ENCODE data around the gene SEC63.
"Not testable (repeated sequence)": the region's sequence is repeated elsewhere in the genome, so short reads cannot be mapped to it uniquely, and the experiment has no call there.

Gene SEC63

GRCh38 chr6:107999341-107999740 is 41.3 kb upstream of the SEC63 start:
- TF ChIP-seq CTCF (IDR thresholded peaks at IDR 0.05; ENCODE audit: low read depth, low read length), result no peak
- Histone ChIP-seq H3K4me1 (no peaks in the 10 kb centered on the region), H3K36me3 (no peaks in the 10 kb centered on the region), H3K27me3 (no peaks in the 10 kb centered on the region), H3K9me3 (no peaks in the 10 kb centered on the region), H3K4me3 (ENCODE audit: low read depth, low read length) (no peak overlapping the region)
- no peak for DNase-seq

GRCh38 chr6:107991772-107992550 is 34.0 kb upstream of the SEC63 start:
- no peak for DNase-seq
- Histone ChIP-seq H3K36me3 (no peaks in the 10 kb centered on the region), H3K27me3 (no peaks in the 10 kb centered on the region), H3K4me3 (ENCODE audit: low read depth, low read length) (no peak overlapping the region), H3K9me3 (no peaks in the 10 kb centered on the region), H3K4me1 (no peaks in the 10 kb centered on the region)
- TF ChIP-seq CTCF (IDR thresholded peaks at IDR 0.05; ENCODE audit: low read depth, low read length), result no peak

GRCh38 chr6:107991061-107991460 is 33.1 kb upstream of the SEC63 start:
- DNase-seq, result no peak
- no peak for TF ChIP-seq CTCF (IDR thresholded peaks at IDR 0.05; ENCODE audit: low read depth, low read length)
- H3K4me1 ChIP-seq, result no peaks in the 10 kb centered on the region
- H3K4me3 ChIP-seq (ENCODE audit: low read depth, low read length), result no peak overlapping the region
- H3K27me3 ChIP-seq, result no peaks in the 10 kb centered on the region
- no peaks in the 10 kb centered on the region for H3K9me3 ChIP-seq
- no peaks in the 10 kb centered on the region for H3K36me3 ChIP-seq

GRCh38 chr6:107990587-107990986 is 32.6 kb upstream of the SEC63 start:
- not testable (repeated sequence) for H3K27me3 ChIP-seq; H3K9me3 ChIP-seq; H3K36me3 ChIP-seq; H3K4me1 ChIP-seq; DNase-seq; H3K4me3 ChIP-seq (ENCODE audit: low read depth, low read length)

GRCh38 chr6:107989166-107990094 is 31.4 kb upstream of the SEC63 start:
- Histone ChIP-seq H3K27me3 (no peaks in the 10 kb centered on the region), H3K36me3 (no peaks in the 10 kb centered on the region), H3K9me3 (no peaks in the 10 kb centered on the region), H3K4me3 (ENCODE audit: low read depth, low read length) (no peak overlapping the region), H3K4me1 (no peaks in the 10 kb centered on the region)
- TF ChIP-seq CTCF (IDR thresholded peaks at IDR 0.05; ENCODE audit: low read depth, low read length), result no peak
- DNase-seq, result no peak

GRCh38 chr6:107988570-107988969 is 30.6 kb upstream of the SEC63 start:
- DNase-seq, result no peak
- Histone ChIP-seq H3K27me3 (no peaks in the 10 kb centered on the region), H3K9me3 (no peaks in the 10 kb centered on the region), H3K36me3 (no peaks in the 10 kb centered on the region), H3K4me1 (no peaks in the 10 kb centered on the region), H3K4me3 (ENCODE audit: low read depth, low read length) (no peak overlapping the region)
- TF ChIP-seq CTCF (IDR thresholded peaks at IDR 0.05; ENCODE audit: low read depth, low read length), result no peak

Measured in BE2C (cell line).